Smooth muscle cell (in vitro differentiated cells): ENCODE results near the gene RASSF7. TPM values are rescaled to one million over a fixed set of nuclear protein-coding genes. Genes with fewer than 3 reads are reported as not detected.

Experiments used
- DNase-seq: peaks from one replicate; lab custom pipeline; 2025; ENCODE audit not compliant: unreplicated experiment; lab: John Stamatoyannopoulos, UW
- H2AFZ ChIP-seq: fragments of 200-600 bp; sonication (generic); 2 replicates; pipeline ENCODE4 v1.6.0; 2016; ENCODE audit warnings: antibody characterized with exemption, low read depth, mild to moderate bottlenecking
- H3F3A ChIP-seq: fragments of 200-600 bp; sonication (generic); 2 replicates; pipeline ENCODE4 v1.6.0; 2017; ENCODE audit warnings: antibody characterized with exemption, low read depth
- H3K27ac ChIP-seq: fragments of 200-600 bp; sonication (generic); 2 replicates; pipeline ENCODE4 v1.5.1; 2016; ENCODE audit warnings: low read depth, mild to moderate bottlenecking
- H3K27me3 ChIP-seq: fragments of 200-600 bp; sonication (generic); 2 replicates; pipeline ENCODE4 v1.6.1; 2016; ENCODE audit warnings: low read depth, mild to moderate bottlenecking
- H3K36me3 ChIP-seq: fragments of 200-600 bp; sonication (generic); 2 replicates; pipeline ENCODE4 v1.5.1; 2016; ENCODE audit warnings: low read depth
- H3K4me1 ChIP-seq: fragments of 200-600 bp; sonication (generic); 2 replicates; pipeline ENCODE4 v1.5.1; 2016; ENCODE audit warnings: low read depth
- H3K4me2 ChIP-seq: fragments of 200-600 bp; sonication (generic); 2 replicates; pipeline ENCODE4 v1.6.0; 2016; ENCODE audit warnings: mild to moderate bottlenecking
- H3K4me3 ChIP-seq: fragments of 200-600 bp; sonication (generic); 2 replicates; pipeline ENCODE4 v1.5.1; 2016; ENCODE audit warnings: mild to moderate bottlenecking
- H3K79me2 ChIP-seq: fragments of 200-600 bp; sonication (generic); 2 replicates; pipeline ENCODE4 v1.6.0; 2016; ENCODE audit warnings: low read depth, mild to moderate bottlenecking
- H3K9ac ChIP-seq: fragments of 200-600 bp; sonication (generic); 2 replicates; pipeline ENCODE4 v1.6.0; 2016; ENCODE audit warnings: low read depth
- H3K9me3 ChIP-seq: fragments of 200-600 bp; sonication (generic); replicated peaks from 2 replicates; pipeline ENCODE4 v1.5.1; 2016; ENCODE audit warnings: low read depth
- H4K20me1 ChIP-seq: fragments of 200-600 bp; sonication (generic); 2 replicates; pipeline ENCODE4 v1.6.0; 2016; ENCODE audit warnings: low read depth
- CTCF ChIP-seq: fragments of 200-600 bp; sonication (generic); IDR thresholded peaks from 2 replicates; pipeline ENCODE4 v1.5.1; 2017; ENCODE audit warnings: borderline replicate concordance, mild to moderate bottlenecking, antibody characterized with exemption; ENCODE audit not compliant: insufficient read depth, poor library complexity, severe bottlenecking
- WGBS: methylation state at CpG from one replicate; pipeline ENCODE4 v1.1.7; 2016; ENCODE audit warnings: low lambda C conversion rate; 5-methylcytosine and 5-hydroxymethylcytosine counted together
- polyA plus RNA-seq: library from polyadenylated mRNA; unstranded; fragments of >200 nt; fragmentation: Nextera tagmentation; extraction: Ambion mirVana; gene quantifications from 2 replicates; pipeline ENCODE4 v1.2.1, GENCODE V29; 2016
- total RNA-seq: library from RNA; depleted of rRNA; stranded (reverse); fragments of >200 nt; gene quantifications from 2 replicates; pipeline ENCODE4 v1.2.3, GENCODE V29; 2014

The RASSF7 gene
- total and polyA plus RNA-seq, 2 experiments from 2014 or later, result 18.6 to 20.4 TPM

GRCh38 chr11:568306-569157 is 7.8 kb downstream of the RASSF7 start:
- no peak overlapping the region for H2AFZ ChIP-seq
- peaks cover 13% of the 10 kb centered on the region for H3F3A ChIP-seq

GRCh38 chr11:569158-569885 is 8.6 kb downstream of the RASSF7 start:
- TF ChIP-seq CTCF, result no peak
- no peaks in the 10 kb centered on the region for H3K9me3 ChIP-seq
- H3K79me2 ChIP-seq, result peaks cover 16% of the 10 kb centered on the region
- H4K20me1 ChIP-seq, result peaks cover 31% of the 10 kb centered on the region
- no peaks in the 10 kb centered on the region for H3K27me3 ChIP-seq
- no peak for DNase-seq
- no peaks in the 10 kb centered on the region for H3K36me3 ChIP-seq
- H3K4me2 ChIP-seq, result peak overlapping the region; percentile 99
- peak overlapping the region; percentile 93 for H3K4me3 ChIP-seq
- WGBS, result 51% methylated on average over 29 of the region's 36 CpGs
- peak overlapping the region; percentile 43 for H3K9ac ChIP-seq
- H2AFZ ChIP-seq, result no peak overlapping the region
- H3K27ac ChIP-seq, result peak overlapping the region; percentile 47
- peaks cover 21% of the 10 kb centered on the region for H3K4me1 ChIP-seq
- peaks cover 13% of the 10 kb centered on the region for H3F3A ChIP-seq

More at GRCh38 chr11:568306-569157, 7.8 kb downstream of the RASSF7 start:
- WGBS, result under 1% methylated on average over 48 of the region's 123 CpGs
- no peaks in the 10 kb centered on the region for H3K36me3 ChIP-seq
- peak overlapping the region; percentile 99 for H3K4me2 ChIP-seq
- no peaks in the 10 kb centered on the region for H3K27me3 ChIP-seq
- H3K9me3 ChIP-seq, result no peaks in the 10 kb centered on the region
- no peak for TF ChIP-seq CTCF
- DNase-seq, result peak; percentile 78
- H3K79me2 ChIP-seq, result peaks cover 16% of the 10 kb centered on the region
- H3K9ac ChIP-seq, result peak overlapping the region; percentile 74
- peak overlapping the region; percentile 93 for H3K4me3 ChIP-seq
- peaks cover 35% of the 10 kb centered on the region for H4K20me1 ChIP-seq
- peaks cover 18% of the 10 kb centered on the region for H3K4me1 ChIP-seq
- H3K27ac ChIP-seq, result peak overlapping the region; percentile 47

GRCh38 chr11:571802-572185 is 11.0 kb downstream of the RASSF7 start:
- no peaks in the 10 kb centered on the region for H3K9me3 ChIP-seq
- peaks cover 23% of the 10 kb centered on the region for H3K4me1 ChIP-seq
- no peaks in the 10 kb centered on the region for H3K36me3 ChIP-seq
- H3K27me3 ChIP-seq, result no peaks in the 10 kb centered on the region
- H3F3A ChIP-seq, result peaks cover 8% of the 10 kb centered on the region
- no peak overlapping the region for H2AFZ ChIP-seq
- H3K4me2 ChIP-seq, result no peak overlapping the region
- no peak for TF ChIP-seq CTCF
- H3K79me2 ChIP-seq, result peaks cover 15% of the 10 kb centered on the region
- DNase-seq, result no peak
- peaks cover 11% of the 10 kb centered on the region for H4K20me1 ChIP-seq
- no peak overlapping the region for H3K27ac ChIP-seq
- 65% methylated on average over 8 of the region's 8 CpGs for WGBS
- H3K9ac ChIP-seq, result no peak overlapping the region
- H3K4me3 ChIP-seq, result no peak overlapping the region
